ENCODE measurements around the gene HNF4A.

The HNF4A gene

GRCh38 chr20:44358776-44359175 is 3.3 kb downstream of the HNF4A start:
- Histone ChIP-seq H2BK5ac (ENCODE audit: low read length) (no peak overlapping the region), H2BK120ac (ENCODE audit: low read depth, low read length) (no peak overlapping the region), H2BK15ac (replicated peaks; ENCODE audit: low read depth) (no peak overlapping the region), H3K79me2 (ENCODE audit: control insufficient read depth, insufficient read depth, low read length) (no peaks in the 10 kb centered on the region), H4K5ac (ENCODE audit: low read length) (no peak overlapping the region), H3K27me3 (ENCODE audit: insufficient read depth, low read length, poor library complexity) (no peaks in the 10 kb centered on the region), H4K8ac (ENCODE audit: low read depth, low read length) (no peak overlapping the region), H3K9ac (ENCODE audit: low read length) (no peak overlapping the region), H3K18ac (ENCODE audit: low read length) (no peak overlapping the region), H2AK5ac (ENCODE audit: low read length) (no peak overlapping the region), H3K23ac (ENCODE audit: low read length) (no peak overlapping the region), H3K4me3 (ENCODE audit: low read length) (no peak overlapping the region), H3K4me1 (ENCODE audit: control insufficient read depth, low read depth, low read length) (peaks cover 2% of the 10 kb centered on the region), H3K79me1 (ENCODE audit: low read length) (no peaks in the 10 kb centered on the region), H3K56ac (ENCODE audit: low read length) (no peak overlapping the region), H3K4me2 (ENCODE audit: low read length) (no peak overlapping the region), H3K4ac (ENCODE audit: low read depth, low read length) (no peak overlapping the region), H3K36me3 (ENCODE audit: control insufficient read depth, insufficient read depth, low read length) (no peaks in the 10 kb centered on the region), H3K27ac (ENCODE audit: low read depth, low read length) (no peak overlapping the region)
- DNase-seq, result no peak
- WGBS (ENCODE audit: extremely low coverage, insufficient coverage, low lambda C conversion rate), result no CpG with 5 or more reads among the region's 8 CpGs

- Histone ChIP-seq H3K23ac (ENCODE audit: low read length) (no peak overlapping the region), H3K9ac (ENCODE audit: low read length) (no peak overlapping the region), H3K4me3 (ENCODE audit: low read length) (no peak overlapping the region), H3K4ac (ENCODE audit: low read depth, low read length) (no peak overlapping the region), H3K4me1 (ENCODE audit: control insufficient read depth, low read depth, low read length) (peaks cover 2% of the 10 kb centered on the region), H3K4me2 (ENCODE audit: low read length) (no peak overlapping the region), H4K5ac (ENCODE audit: low read length) (no peak overlapping the region), H3K36me3 (ENCODE audit: control insufficient read depth, insufficient read depth, low read length) (no peaks in the 10 kb centered on the region), H3K27me3 (ENCODE audit: insufficient read depth, low read length, poor library complexity) (no peaks in the 10 kb centered on the region), H2BK15ac (replicated peaks; ENCODE audit: low read depth) (no peak overlapping the region), H2BK5ac (ENCODE audit: low read length) (no peak overlapping the region), H2AK5ac (ENCODE audit: low read length) (no peak overlapping the region), H3K18ac (ENCODE audit: low read length) (no peak overlapping the region), H2BK120ac (ENCODE audit: low read depth, low read length) (no peak overlapping the region), H3K27ac (ENCODE audit: low read depth, low read length) (no peak overlapping the region), H4K8ac (ENCODE audit: low read depth, low read length) (no peak overlapping the region), H3K79me1 (ENCODE audit: low read length) (no peaks in the 10 kb centered on the region), H3K56ac (ENCODE audit: low read length) (no peak overlapping the region), H3K79me2 (ENCODE audit: control insufficient read depth, insufficient read depth, low read length) (no peaks in the 10 kb centered on the region)
- DNase-seq, result no peak
These were observed 4.7 kb downstream of the HNF4A start for GRCh38 chr20:44360221-44360620.

DNA sequence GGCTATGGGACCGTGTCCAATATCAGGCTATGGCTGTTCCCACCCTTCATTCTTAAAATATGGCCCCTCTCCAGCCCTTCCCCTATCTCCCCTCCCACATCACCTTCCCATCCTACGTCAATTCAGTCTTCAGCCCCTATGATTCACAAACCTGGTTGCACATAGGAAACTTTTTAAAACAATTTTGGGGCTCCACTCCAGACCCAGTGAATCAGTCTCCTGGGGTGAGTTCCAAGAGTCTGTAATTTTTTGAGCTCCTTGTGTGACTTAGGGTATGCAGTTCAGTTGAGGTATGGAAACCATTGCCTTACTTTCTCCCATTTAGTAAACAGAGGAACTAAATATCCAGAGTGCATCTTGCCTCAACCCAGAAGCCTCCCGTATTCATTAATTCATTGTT is 5.5 kb downstream of the HNF4A start:
- Histone ChIP-seq H4K8ac (ENCODE audit: low read depth, low read length) (no peak overlapping the region), H3K36me3 (ENCODE audit: control insufficient read depth, insufficient read depth, low read length) (no peaks in the 10 kb centered on the region), H3K4me1 (ENCODE audit: control insufficient read depth, low read depth, low read length) (peaks cover 2% of the 10 kb centered on the region), H2BK15ac (replicated peaks; ENCODE audit: low read depth) (no peak overlapping the region), H3K23ac (ENCODE audit: low read length) (no peak overlapping the region), H3K27ac (ENCODE audit: low read depth, low read length) (no peak overlapping the region), H2AK5ac (ENCODE audit: low read length) (no peak overlapping the region), H3K79me2 (ENCODE audit: control insufficient read depth, insufficient read depth, low read length) (no peaks in the 10 kb centered on the region), H3K79me1 (ENCODE audit: low read length) (no peaks in the 10 kb centered on the region), H3K4me3 (ENCODE audit: low read length) (no peak overlapping the region), H3K18ac (ENCODE audit: low read length) (no peak overlapping the region), H3K4ac (ENCODE audit: low read depth, low read length) (no peak overlapping the region), H2BK120ac (ENCODE audit: low read depth, low read length) (no peak overlapping the region), H3K4me2 (ENCODE audit: low read length) (no peak overlapping the region), H3K27me3 (ENCODE audit: insufficient read depth, low read length, poor library complexity) (no peaks in the 10 kb centered on the region), H4K5ac (ENCODE audit: low read length) (no peak overlapping the region), H3K9ac (ENCODE audit: low read length) (no peak overlapping the region), H3K56ac (ENCODE audit: low read length) (no peak overlapping the region), H2BK5ac (ENCODE audit: low read length) (no peak overlapping the region)
- WGBS (ENCODE audit: extremely low coverage, insufficient coverage, low lambda C conversion rate), result no CpG with 5 or more reads among the region's 3 CpGs
- no peak for DNase-seq

- no CpG with 5 or more reads among the region's 4 CpGs for WGBS (ENCODE audit: extremely low coverage, insufficient coverage, low lambda C conversion rate)
- Histone ChIP-seq H3K79me2 (ENCODE audit: control insufficient read depth, insufficient read depth, low read length) (no peaks in the 10 kb centered on the region), H3K18ac (ENCODE audit: low read length) (no peak overlapping the region), H3K23ac (ENCODE audit: low read length) (no peak overlapping the region), H3K9ac (ENCODE audit: low read length) (no peak overlapping the region), H3K27me3 (ENCODE audit: insufficient read depth, low read length, poor library complexity) (no peaks in the 10 kb centered on the region), H3K4me3 (ENCODE audit: low read length) (no peak overlapping the region), H2AK5ac (ENCODE audit: low read length) (no peak overlapping the region), H2BK5ac (ENCODE audit: low read length) (no peak overlapping the region), H3K36me3 (ENCODE audit: control insufficient read depth, insufficient read depth, low read length) (no peaks in the 10 kb centered on the region), H2BK15ac (replicated peaks; ENCODE audit: low read depth) (no peak overlapping the region), H3K4me2 (ENCODE audit: low read length) (no peak overlapping the region), H3K4ac (ENCODE audit: low read depth, low read length) (no peak overlapping the region), H4K8ac (ENCODE audit: low read depth, low read length) (no peak overlapping the region), H3K4me1 (ENCODE audit: control insufficient read depth, low read depth, low read length) (no peaks in the 10 kb centered on the region), H3K27ac (ENCODE audit: low read depth, low read length) (no peak overlapping the region), H3K56ac (ENCODE audit: low read length) (no peak overlapping the region), H3K79me1 (ENCODE audit: low read length) (no peaks in the 10 kb centered on the region), H4K5ac (ENCODE audit: low read length) (no peak overlapping the region), H2BK120ac (ENCODE audit: low read depth, low read length) (no peak overlapping the region)
- DNase-seq, result no peak
These were observed 7.0 kb downstream of the HNF4A start for GRCh38 chr20:44362466-44362940.

DNA sequence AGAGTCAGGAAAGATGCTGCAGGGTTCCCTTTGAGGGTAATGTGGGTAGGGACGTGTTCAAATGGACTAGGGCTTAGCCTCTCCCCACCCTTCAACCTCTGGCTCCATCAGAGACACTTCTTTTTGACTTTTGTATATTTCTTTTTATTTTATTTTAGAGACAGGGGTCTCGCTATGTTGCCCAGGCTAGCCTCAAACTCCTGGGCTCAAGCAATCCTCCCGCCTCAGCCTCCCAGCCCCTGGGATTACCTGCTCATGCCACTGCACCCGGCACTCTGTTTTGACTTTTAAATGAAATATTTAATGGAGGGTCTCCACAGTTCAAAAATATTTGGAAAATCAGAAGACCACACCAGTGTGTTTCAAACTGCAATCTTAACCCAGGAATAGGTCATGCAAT is 8.6 kb downstream of the HNF4A start:
- no CpG with 5 or more reads among the region's 4 CpGs for WGBS (ENCODE audit: extremely low coverage, insufficient coverage, low lambda C conversion rate)
- no peaks in the 10 kb centered on the region for H3K4me1 ChIP-seq (ENCODE audit: control insufficient read depth, low read depth, low read length)
- H3K36me3 ChIP-seq (ENCODE audit: control insufficient read depth, insufficient read depth, low read length), result no peaks in the 10 kb centered on the region
- H3K4me3 ChIP-seq (ENCODE audit: low read length), result no peak overlapping the region
- H3K79me1 ChIP-seq (ENCODE audit: low read length), result no peaks in the 10 kb centered on the region
- no peak for DNase-seq
- no peak overlapping the region for H2AK5ac ChIP-seq (ENCODE audit: low read length)
- no peak overlapping the region for H3K18ac ChIP-seq (ENCODE audit: low read length)
- H3K79me2 ChIP-seq (ENCODE audit: control insufficient read depth, insufficient read depth, low read length), result no peaks in the 10 kb centered on the region
- no peaks in the 10 kb centered on the region for H3K27me3 ChIP-seq (ENCODE audit: insufficient read depth, low read length, poor library complexity)
- no peak overlapping the region for H4K8ac ChIP-seq (ENCODE audit: low read depth, low read length)
- H2BK5ac ChIP-seq (ENCODE audit: low read length), result no peak overlapping the region
- no peak overlapping the region for H2BK120ac ChIP-seq (ENCODE audit: low read depth, low read length)
- no peak overlapping the region for H3K56ac ChIP-seq (ENCODE audit: low read length)
- H3K27ac ChIP-seq (ENCODE audit: low read depth, low read length), result no peak overlapping the region
- no peak overlapping the region for H3K4ac ChIP-seq (ENCODE audit: low read depth, low read length)
- no peak overlapping the region for H3K23ac ChIP-seq (ENCODE audit: low read length)
- no peak overlapping the region for H4K5ac ChIP-seq (ENCODE audit: low read length)
- H3K9ac ChIP-seq (ENCODE audit: low read length), result no peak overlapping the region
- no peak overlapping the region for H3K4me2 ChIP-seq (ENCODE audit: low read length)
- H2BK15ac ChIP-seq (replicated peaks; ENCODE audit: low read depth), result no peak overlapping the region

GRCh38 chr20:44364780-44365179 is 9.3 kb downstream of the HNF4A start:
- no CpG with 5 or more reads among the region's 6 CpGs for WGBS (ENCODE audit: extremely low coverage, insufficient coverage, low lambda C conversion rate)
- no peak for DNase-seq
- no peak overlapping the region for H3K4ac ChIP-seq (ENCODE audit: low read depth, low read length)
- no peaks in the 10 kb centered on the region for H3K36me3 ChIP-seq (ENCODE audit: control insufficient read depth, insufficient read depth, low read length)
- H2AK5ac ChIP-seq (ENCODE audit: low read length), result no peak overlapping the region
- no peak overlapping the region for H3K9ac ChIP-seq (ENCODE audit: low read length)
- no peak overlapping the region for H2BK5ac ChIP-seq (ENCODE audit: low read length)
- no peak overlapping the region for H4K5ac ChIP-seq (ENCODE audit: low read length)
- H3K27ac ChIP-seq (ENCODE audit: low read depth, low read length), result no peak overlapping the region
- no peak overlapping the region for H3K4me2 ChIP-seq (ENCODE audit: low read length)
- no peak overlapping the region for H3K23ac ChIP-seq (ENCODE audit: low read length)
- H2BK120ac ChIP-seq (ENCODE audit: low read depth, low read length), result no peak overlapping the region
- no peaks in the 10 kb centered on the region for H3K79me2 ChIP-seq (ENCODE audit: control insufficient read depth, insufficient read depth, low read length)
- H4K8ac ChIP-seq (ENCODE audit: low read depth, low read length), result no peak overlapping the region
- no peak overlapping the region for H3K56ac ChIP-seq (ENCODE audit: low read length)
- H3K4me1 ChIP-seq (ENCODE audit: control insufficient read depth, low read depth, low read length), result no peaks in the 10 kb centered on the region
- no peak overlapping the region for H2BK15ac ChIP-seq (replicated peaks; ENCODE audit: low read depth)
- no peak overlapping the region for H3K4me3 ChIP-seq (ENCODE audit: low read length)
- no peaks in the 10 kb centered on the region for H3K27me3 ChIP-seq (ENCODE audit: insufficient read depth, low read length, poor library complexity)
- H3K18ac ChIP-seq (ENCODE audit: low read length), result no peak overlapping the region
- H3K79me1 ChIP-seq (ENCODE audit: low read length), result no peaks in the 10 kb centered on the region
